ENCODE measurements around the gene AGRN.
"Not testable (repeated sequence)": the region's sequence is repeated elsewhere in the genome, so short reads cannot be mapped to it uniquely, and the experiment has no call there.

The AGRN gene

DNA sequence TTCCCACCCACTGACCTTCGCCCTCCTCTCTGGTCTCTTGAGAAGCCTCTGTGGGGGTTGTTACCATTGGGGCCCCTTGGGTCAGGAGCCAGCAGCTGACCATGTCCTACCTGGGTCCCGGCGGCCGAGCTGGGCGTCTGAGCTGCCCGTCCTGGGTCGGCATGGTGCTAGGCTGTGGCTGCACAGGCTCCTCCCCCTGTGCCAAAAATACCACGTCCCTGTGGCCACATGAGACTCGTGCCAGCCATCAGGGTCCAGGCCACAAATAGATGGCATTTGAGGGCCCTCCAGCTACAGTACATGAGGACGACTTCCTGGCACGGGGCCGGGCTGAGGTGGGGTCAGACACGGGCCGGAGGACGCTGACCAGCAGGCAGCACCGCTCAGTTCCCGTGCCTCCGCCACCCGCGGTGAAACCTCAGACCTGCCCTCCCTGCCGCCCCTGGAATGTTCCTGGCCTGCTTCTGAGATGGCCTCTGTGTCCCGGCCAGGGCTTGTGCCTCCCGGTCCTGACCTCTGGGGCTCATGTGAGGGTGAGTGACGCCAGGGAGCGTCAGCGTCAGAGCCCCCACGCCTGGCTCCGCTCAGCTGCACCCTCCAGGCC, 37.9 kb upstream of the AGRN start, which contains the start of gene PERM1:
Gene PERM1 (minus strand): TSS at position 139 of the 604 bp plus-strand sequence. CDS start 1,064 bp downstream, outside the sequence.
- DNase-seq (ENCODE audit: low read depth in 2 of 3, low spot score in 2 of 3): no peak

DNA sequence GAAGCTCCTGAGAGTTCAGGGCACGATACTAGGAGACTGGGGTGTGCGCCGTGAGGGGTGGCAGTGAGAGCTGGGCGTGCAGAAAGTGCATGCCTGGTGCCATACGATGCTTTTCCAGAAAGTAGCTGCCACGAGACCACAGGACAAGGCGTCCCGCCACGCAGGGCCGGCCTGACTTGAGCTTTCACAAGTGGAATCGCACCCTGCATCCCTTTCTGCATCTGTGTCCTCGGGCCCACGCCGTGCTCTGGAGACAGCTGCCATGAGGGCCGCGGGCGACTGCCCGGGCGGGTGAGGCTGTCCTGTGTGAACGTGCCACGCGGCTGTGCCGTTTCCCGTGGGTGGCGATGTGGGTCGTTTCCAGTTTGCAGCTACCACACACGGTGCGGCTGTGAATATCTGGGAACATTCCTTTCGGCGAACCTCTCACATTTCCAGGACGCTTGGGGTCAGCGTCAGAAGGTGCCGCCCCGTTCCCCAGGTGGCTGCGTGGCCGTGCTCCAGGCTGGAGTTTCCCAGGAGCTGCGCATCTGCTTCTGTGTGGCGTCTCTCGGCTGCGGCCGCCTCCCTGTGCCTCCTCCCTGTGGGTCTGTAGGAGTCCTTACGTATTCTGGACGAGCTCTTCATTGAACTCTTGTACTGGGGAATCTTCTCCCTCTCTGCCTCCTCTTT, 37.0 kb upstream of the AGRN start:
- no peak for DNase-seq (ENCODE audit: low read depth in 2 of 3, low spot score in 2 of 3)

DNA sequence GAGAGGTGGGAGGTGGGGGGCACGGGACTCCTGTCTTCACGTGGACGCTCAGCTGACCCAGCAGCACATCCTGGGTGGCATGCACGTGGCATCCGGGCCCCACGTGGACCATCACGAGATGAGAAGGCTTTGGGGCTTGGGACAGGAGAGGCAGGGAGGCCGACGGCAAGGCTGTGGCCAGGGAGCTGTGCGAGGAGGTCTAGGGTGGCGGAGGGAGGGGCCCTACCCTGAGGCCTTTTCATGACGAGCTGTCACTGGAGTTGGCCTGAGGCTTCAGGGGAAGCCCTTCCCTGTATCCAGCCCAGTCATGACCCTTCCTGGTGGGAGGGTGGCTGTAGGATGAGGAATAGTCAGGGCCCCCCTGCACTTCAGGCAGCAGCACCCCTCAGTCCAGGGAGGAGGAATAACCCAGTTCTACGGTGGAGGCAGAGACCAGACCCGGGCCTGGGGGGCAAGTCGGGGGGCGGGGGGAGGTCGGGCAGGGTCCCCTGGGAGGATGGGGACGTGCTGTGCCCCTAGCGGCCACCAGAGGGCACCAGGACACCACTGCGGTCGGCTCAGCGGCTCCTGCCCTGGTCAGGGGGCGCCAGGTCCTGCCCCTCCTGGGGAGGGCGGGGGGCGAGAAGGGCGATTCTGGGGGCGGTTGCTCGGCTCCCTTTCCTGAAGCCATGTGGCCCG, 36.0 kb upstream of the AGRN start:
- DNase-seq (ENCODE audit: low read depth in 2 of 3, low spot score in 2 of 3): peak in 1 of 3 experiments; percentile 61

DNA sequence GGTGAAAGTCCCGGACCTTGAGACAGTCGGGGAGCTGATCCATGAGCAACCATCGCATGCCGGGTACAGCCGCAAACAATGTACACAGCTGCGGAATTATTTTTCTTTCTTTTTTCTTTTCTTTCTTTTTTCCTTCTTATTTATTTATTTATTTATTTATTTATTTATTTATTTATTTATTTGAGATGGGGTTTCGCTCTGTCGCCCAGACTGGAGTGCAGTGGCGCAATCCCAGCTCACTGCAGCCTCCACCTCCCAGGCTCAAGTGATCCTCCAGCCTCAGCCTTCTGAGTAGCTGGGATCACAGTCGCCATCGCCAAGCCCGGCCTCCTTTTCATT, 35.5 kb upstream of the AGRN start:
- DNase-seq (ENCODE audit: low read depth in 2 of 3, low spot score in 2 of 3): no peak

DNA sequence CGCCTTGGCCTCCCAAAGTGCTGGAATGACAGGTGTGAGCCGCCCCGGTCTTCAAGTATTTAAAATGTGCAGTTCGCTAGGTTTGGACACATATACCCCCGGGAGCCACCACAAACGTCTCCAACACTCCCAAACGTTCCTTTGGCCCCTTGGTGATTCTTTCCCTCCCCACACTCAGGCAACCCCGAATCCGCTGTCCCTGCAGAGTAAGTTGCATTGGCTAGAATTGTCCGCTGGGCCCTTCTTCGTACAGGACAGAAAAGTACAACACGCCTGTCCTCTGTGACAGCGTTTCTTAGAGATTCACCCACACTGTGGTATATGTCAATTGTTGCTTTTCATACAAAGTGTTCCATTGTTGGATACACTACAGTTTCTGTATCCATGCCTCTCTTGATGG, 34.8 kb upstream of the AGRN start:
- DNase-seq (ENCODE audit: low read depth in 2 of 3, low spot score in 2 of 3): no peak

DNA sequence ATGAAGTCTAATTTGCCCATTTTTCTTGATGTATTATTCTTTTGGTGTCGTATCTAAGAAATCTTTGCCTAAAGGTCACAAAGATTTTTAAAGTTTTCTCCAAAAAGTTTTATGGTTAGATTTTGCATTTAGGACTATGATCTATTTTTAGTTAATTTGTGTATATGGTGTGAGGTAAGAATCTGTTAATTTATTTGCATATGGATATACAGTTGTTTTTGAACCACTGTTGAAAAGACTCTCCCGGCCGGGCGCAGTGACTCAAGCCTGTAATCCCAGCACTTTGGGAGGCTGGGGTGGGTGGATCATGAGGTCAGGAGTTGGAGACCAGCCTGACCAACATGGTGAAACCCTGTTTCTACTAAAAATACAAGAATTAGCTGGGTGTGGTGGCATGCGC, 31.9 kb upstream of the AGRN start:
- not testable (repeated sequence) for DNase-seq (ENCODE audit: low read depth in 2 of 3, low spot score in 2 of 3)

DNA sequence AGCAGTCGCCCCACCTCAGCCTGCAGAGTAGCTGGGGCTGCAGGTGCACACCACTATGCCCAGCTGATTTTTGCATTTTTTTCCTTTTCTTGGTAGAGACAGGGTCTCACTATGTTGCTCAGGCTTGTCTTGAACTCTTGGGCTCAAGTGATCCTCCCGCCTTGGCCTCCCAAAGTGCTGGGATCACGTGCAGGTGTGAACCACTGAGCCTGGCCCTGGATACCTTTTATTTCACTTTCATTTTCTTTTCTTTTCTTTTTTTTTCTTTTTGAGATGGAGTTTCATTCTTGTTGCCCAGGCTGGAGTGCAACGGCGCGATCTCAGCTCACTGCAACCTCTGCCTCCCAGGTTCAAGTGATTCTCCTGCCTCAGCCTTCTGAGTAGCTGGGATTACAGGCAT, 28.6 kb upstream of the AGRN start:
- DNase-seq (ENCODE audit: low read depth in 2 of 3, low spot score in 2 of 3): not testable (repeated sequence)

DNA sequence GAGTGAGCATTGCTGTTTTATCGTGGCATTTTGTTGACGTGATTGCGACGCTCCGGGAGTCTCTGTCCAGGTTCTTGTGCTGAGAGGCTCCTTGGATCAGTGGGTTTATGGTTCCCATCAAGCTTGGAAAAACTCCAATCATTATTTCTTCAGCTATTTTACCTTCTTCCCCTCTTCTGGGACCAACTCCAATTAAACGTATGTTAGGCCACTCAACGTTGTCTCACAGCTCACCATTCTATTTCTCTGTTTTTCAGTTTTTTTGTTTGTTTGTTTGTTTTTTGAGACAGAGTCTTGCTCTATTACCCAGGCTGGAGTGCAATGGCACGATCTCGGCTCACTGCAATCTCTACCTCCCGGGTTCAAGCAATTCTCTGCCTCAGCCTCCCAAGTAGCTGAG, 28.0 kb upstream of the AGRN start:
- DNase-seq (ENCODE audit: low read depth in 2 of 3, low spot score in 2 of 3): no peak

DNA sequence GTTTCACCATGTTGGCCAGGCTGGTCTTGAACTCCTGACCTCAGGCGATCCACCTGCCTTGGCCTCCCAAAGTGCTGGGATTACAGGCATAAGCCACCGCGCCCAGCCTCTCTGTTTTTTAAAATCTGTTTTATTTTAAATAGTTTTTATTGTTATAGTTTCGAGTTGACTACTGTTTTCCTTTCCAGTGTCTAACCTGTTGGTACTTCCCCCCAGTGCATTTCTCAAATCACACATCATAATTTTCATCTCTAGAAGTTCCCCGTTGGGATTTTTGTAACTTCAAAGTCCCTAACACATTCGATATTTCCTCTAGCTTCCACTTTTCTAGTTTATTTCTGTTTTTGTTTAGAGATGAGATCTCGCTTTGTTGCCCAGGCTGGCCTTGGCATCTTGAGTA, 27.6 kb upstream of the AGRN start:
- no peak for DNase-seq (ENCODE audit: low read depth in 2 of 3, low spot score in 2 of 3)

DNA sequence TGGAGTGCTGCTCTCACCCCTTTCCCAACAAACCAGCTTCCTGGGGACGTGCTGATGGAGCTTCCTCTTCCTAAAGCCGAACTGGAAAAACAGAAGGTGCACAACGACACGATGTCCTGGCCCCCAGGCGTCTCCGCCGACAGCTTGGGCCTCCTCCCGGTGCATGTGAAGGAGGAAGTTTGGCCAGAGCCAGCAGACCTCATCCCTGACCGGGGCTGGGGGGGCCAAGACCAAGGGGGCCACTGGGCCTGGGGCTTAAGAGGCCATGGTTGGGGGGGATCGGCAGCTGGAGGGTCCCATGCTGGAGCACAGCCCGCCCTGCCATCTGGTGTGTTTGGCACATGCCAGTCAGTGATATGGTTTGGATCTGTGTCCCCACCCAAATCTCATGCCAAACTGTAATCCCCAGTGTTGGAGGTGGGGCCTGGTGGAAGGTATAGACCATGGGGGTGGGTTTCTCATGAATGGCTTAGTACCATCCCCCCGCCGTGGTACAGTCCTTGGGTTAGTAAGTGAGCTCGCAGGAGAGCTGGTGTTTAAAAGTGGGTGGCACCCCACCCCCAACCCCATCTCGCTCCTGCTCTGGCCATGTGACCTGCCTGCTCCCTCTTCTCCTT, 26.4 kb upstream of the AGRN start:
- DNase-seq (ENCODE audit: low read depth in 2 of 3, low spot score in 2 of 3): no peak

DNA sequence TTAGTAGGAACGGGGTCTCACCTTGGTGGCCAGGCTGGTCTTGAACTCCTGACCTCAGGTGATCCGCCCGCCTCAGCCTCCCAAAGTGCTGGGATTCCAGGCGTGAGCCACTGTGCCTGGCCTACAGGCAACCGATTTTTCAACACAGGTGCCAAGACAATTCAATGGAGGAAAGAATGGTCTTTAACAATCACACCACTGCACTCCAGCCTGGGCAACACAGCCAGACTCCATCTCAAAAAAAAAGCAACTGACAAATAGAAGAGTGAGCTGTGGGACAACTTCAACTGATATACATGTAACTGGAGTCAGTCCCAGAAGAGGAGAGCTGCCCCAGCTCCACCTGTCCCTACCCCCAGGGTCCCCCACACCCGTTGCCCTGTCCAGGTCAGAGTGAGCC, 25.4 kb upstream of the AGRN start:
- DNase-seq (ENCODE audit: low read depth in 2 of 3, low spot score in 2 of 3): not testable (repeated sequence)

DNA sequence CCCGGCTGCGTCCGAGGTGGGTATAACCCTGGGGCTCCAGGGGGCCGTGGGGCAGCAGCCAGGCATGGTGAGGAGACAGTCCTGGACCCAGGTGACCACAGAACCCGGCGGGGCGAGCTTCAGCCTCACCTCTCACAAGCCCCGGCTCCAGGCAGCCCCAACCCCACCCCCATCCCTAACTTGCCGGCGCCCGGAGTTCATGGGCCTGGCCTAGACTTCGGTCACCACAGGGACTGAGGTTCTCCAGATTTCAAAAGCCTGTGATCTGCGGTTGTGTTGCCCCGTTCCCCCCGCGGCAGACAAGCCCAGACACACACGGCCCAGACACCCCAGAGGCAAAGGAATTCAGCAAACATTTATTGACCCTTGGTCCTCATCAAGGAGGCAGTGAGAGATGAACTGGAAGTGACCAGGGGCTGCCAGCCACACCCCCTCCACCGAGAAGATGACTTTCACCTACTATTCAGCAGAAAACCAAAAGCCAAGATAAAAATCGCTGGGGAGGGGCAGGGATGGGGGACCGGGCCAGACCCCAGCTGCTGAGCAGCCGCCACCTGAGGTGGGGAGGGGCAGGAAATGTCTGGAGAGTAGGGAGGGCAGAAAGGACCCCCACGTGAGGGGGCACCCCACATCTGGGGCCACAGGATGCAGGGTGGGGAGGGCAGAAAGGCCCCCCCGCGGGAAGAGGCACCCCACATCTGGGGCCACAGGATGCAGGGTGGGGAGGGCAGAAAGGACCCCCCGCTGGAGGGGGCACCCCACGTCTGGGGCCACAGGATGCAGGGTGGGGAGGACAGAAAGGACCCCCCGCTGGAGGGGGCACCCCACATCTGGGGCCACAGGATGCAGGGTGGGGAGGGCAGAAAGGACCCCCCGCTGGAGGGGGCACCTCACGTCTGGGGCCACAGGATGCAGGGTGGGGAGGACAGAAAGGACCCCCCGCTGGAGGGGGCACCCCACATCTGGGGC, 24.0 kb upstream of the AGRN start:
- DNase-seq (ENCODE audit: low read depth in 2 of 3, low spot score in 2 of 3): no peak

DNA sequence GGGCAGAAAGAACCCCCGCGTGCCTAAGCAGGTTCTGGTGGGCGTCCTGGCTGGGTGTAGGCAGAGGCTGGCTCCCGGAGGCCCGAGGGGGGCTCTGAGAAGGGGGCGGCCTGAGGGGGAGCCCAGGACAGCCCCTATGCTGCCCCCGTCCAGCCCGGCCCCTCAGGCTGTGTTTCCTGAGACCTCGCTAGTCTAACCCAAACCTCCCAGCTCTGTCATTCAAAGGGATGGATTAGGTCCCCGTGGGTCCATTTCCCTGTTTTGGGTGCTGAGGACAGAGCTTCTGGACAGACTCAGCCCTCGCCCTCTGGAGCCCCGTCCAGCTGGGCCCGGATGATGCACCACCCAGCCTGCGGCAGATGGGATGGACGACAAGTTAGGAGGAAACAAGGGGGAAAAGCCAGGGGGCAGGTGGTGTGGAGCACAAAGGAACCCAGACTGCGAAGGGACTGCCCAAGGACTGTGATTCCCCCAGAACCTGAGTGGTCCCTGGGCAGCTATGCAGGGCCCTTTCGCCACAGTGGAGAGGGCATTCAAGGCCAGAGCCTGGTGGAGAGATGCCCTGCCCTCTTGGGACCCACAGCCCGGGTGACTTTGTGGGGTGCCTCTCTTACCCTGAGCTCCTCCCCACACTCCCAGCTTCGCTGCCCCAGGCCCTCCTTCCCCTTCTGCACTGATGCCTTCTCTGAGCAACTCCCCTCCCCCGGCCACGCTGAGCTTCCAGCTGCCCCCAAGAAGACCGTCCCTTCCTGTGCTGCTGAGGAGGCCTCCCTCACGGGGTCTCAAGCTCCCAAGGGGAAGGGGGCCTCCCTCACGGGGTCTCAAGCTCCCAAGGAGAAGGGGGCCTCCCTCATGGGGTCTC, 22.8 kb upstream of the AGRN start:
- DNase-seq (ENCODE audit: low read depth in 2 of 3, low spot score in 2 of 3): no peak

DNA sequence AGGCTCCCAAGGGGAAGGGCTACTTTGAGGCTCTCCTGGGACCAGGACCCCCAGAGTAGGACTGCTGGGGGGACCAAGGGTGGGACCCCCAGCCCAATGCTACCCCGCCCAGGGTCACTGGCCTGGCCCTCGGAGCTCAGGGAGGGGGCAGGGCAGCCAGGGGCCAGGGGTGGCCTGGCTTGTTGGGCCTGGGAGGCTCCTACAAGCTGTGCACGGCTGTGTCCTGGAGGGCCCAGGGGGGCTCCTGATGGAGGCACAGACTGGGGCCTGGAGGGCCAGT, 22.3 kb upstream of the AGRN start:
- DNase-seq (ENCODE audit: low read depth in 2 of 3, low spot score in 2 of 3): no peak

DNA sequence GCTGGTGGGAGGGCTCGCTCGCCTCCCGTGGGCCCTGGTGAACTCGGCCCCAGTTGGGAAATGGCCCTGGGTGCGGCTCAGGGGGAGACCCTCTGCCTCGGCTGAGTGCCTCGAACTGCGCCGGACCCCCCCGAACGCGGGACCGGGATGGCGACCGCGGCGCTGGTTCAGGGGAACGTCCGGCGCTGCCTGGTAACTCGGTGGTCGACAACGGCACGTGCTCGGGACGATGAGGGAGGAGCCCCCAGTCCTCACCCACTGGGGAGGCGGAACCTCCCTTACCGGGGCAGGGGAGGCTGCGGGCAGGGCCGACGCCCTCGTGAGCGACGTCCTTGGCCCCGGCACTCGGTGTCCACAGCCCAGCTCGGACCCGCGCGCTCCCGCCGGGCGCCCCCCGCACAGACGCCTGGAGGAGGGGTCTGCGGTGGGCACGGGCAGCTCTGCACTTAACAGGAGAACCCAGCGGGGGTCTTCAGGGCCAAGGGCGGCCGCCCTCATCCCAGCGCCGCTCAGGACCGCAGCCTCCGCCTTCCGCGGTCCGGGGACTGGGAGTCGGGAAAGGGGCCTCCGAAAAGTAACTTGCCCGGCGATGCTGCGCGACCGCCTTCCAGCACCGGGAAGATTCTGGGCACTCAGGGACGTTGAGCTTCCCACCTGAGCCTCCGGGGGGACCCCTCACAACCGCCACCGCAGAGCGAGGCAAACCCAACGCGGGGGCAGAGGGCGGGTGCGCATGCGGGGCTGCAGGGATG, 21.8 kb upstream of the AGRN start:
- no peak for DNase-seq (ENCODE audit: low read depth in 2 of 3, low spot score in 2 of 3)

DNA sequence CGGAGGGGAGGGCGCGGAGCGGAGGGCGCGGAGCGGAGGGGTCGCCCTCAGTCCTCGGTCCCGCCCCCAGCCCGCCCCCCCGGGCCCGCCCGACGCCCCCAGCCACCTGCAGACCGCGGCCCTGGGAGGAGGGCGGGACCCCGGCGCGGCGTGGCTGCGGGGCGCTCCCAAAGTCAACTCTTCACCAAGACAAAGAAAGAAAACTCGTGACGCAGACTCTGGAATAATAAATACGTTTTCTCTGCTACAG, 21.2 kb upstream of the AGRN start:
- no peak for DNase-seq (ENCODE audit: low read depth in 2 of 3, low spot score in 2 of 3)

DNA sequence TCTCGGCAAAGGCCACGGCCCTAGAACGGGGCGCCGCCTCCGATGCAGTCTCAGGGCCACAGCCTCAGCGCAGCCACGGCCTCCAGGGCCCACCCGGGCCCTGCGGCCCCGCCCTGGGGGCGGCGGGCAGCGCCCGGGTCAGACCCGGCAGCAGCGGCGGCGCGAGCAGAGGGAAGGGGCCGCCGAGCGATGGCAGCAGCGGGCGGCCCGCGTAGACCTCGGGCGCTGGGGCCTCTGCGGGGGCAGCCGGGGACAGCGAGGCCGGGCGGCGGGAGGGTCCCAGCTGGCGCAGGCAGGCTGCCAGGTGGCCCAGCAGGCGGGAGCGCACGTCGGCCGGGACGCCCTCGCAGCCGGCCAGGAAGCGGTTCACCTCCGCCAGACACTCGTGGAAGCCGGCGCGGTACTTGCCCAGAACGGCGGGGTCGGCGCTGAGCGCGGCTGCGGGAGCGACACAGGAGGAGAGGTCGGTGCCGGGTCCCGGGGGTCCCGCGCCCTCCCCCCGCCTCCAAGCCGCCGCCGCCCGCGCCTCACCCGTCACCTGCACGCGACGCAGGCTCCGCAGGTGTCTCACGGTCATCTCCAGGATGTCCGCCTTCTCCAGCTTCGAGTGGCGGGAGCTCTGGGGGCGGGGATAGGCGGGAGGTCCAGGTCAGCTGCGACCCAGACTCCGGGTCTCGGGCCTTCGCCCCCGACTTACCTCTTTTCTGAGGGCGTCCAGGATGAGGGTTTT, 20.8 kb upstream of the AGRN start:
- DNase-seq (ENCODE audit: low read depth in 2 of 3, low spot score in 2 of 3): no peak

DNA sequence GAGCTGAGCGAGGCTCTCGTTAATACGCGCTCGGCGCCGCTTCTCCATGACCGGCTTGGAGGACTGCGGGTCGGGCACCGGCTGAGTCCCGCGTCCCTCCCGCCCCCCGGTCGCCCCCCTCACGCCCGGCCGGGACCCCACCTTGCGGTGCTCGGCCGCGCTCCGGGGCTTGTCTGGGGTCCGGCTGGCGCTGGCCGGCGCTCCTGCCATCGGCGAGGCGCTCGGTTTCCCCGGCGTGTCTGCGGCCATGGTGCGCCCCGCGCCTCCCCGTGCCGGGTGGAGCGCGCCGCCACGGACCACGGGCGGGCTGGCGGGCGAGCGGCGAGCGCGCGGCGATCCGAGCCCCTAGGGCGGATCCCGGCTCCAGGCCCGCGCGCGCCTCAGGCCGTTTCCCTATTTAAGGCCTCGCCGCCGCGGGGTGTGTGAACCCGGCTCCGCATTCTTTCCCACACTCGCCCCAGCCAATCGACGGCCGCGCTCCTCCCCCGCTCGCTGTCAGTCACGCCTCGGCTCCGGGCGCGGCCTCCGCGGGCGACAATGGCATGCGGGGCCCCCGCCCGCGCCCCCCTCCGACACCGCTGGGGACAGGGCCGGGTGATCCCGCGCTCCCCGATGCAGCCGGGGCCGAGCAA, 20.1 kb upstream of the AGRN start, which contains the start of gene HES4:
Gene HES4 (minus strand): TSS at position 373 of the 632 bp plus-strand sequence. CDS start 124 bp downstream, at position 249.
- no peak for DNase-seq (ENCODE audit: low read depth in 2 of 3, low spot score in 2 of 3)

Data from activated CD8-positive, alpha-beta memory T cell treated with anti-CD3 and anti-CD28 coated beads for 48 hours (primary cell).